ENCODE data around the gene ALDOA.

DNA sequence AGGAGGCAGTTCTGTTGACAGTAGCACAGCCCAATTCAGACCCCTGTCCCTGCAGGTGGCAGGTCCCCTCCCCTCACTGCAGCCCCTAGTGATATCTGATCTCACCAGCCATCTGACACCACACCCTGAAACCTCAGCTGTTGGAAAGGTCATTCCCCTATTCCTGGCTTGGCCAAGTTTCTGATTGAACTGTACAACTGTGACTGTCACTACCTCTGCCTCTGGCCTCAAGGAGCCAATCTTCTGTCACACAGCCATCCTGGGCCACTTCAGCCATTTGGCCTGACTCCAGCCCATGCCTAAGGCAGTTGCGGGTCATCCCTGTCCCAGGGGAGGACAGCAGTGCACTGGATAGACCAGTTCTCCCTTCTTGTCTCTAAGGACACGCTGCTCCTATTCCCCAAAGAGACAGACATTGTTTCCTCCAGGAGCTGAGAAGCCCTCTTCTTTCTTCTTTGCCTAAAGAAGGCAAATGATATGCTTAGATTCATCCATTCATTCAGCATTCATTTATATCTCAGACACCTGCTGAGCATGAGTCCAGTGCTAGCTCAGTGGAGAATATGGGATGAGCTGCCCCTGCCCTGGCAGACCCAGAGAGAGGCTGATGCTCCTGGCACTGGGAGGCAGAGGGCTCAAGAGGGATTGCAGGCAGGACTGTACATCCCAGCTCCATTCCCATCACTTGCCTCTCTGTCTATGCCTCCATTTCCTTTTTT lies 4.6 kb upstream of the ALDOA start:
- no peak for TF ChIP-seq TRIM25 (IDR thresholded peaks at IDR 0.05; ENCODE audit: borderline replicate concordance)
- TF ChIP-seq BHLHE40 (IDR thresholded peaks at IDR 0.05; ENCODE audit: low read length) = no peak
- no peak for TF ChIP-seq POLR2A (conservative IDR thresholded peaks at IDR 0.05)
- no peak for TF ChIP-seq MXD1 (CRISPR knock-in tag; IDR thresholded peaks at IDR 0.05; ENCODE audit: borderline replicate concordance, poor library complexity, severe bottlenecking)

All from K562 (cell line).